SK-N-SH (cell line): Measurements from ENCODE around the gene CNOT1. TPM values are rescaled to one million over a fixed set of nuclear protein-coding genes. Genes with fewer than 3 reads are reported as not detected.

Source experiments
- CTCF ChIA-PET: fragments of 300-600, 350-600 bp; formaldehyde crosslinking; extraction: SDS; loops from one replicate; lab custom pipeline; 2021; lab: Yijun Ruan, JAX
- POLR2A ChIA-PET: fragments of 350-600 bp; sonication (Branson Sonifier 250); formaldehyde crosslinking; extraction: SDS; loops from one replicate; lab custom pipeline; 2020; ENCODE audit warnings: antibody characterized with exemption, inconsistent platforms; lab: Yijun Ruan, JAX
- DNase-seq: peaks from one replicate; pipeline ENCODE4 v3.0.0; 2012
- H2AFZ ChIP-seq: fragments of 200-600 bp; sonication (generic); 2 replicates; pipeline ENCODE4 v1.8.1; 2016; ENCODE audit warnings: antibody characterized with exemption, mild to moderate bottlenecking, low read depth
- H3F3A ChIP-seq: fragments of 200-600 bp; sonication (generic); replicated peaks from 2 replicates; pipeline ENCODE3; 2016; ENCODE audit warnings: antibody characterized with exemption, mild to moderate bottlenecking; ENCODE audit not compliant: insufficient read depth
- H3K27ac ChIP-seq, 2 experiments: fragments of 200-500 bp in 1 of 2; fragments of 200-600 bp in 1 of 2; sonication (Bioruptor generic) in 1 of 2; sonication (generic), shearing (Covaris generic) in 1 of 2; 2 replicates each; pipeline versions ENCODE4 v1.5.1 to v1.6.1; 2014 to 2016; ENCODE audit warnings: low read depth in 2 of 2, inconsistent platforms in 1 of 2, low read length in 1 of 2, mild to moderate bottlenecking in 1 of 2, mixed read lengths in 1 of 2
- H3K27me3 ChIP-seq: fragments of 200-600 bp; sonication (generic), shearing (Covaris generic); 2 replicates; pipeline ENCODE4 v1.6.1; 2016; ENCODE audit warnings: mixed run types; ENCODE audit not compliant: insufficient read depth
- H3K36me3 ChIP-seq, 2 experiments: fragments of 200-500 bp in 1 of 2; fragments of 200-600 bp in 1 of 2; sonication (Bioruptor generic) in 1 of 2; sonication (generic) in 1 of 2; replicated peaks in 1 of 2; 2 replicates each; pipeline versions ENCODE3 to v1.5.1; 2014 to 2016; ENCODE audit warnings: low read length in 1 of 2, mild to moderate bottlenecking in 1 of 2; ENCODE audit not compliant: insufficient read depth in 2 of 2, control insufficient read depth in 1 of 2
- H3K4me1 ChIP-seq, 2 experiments: fragments of 200-500 bp in 1 of 2; fragments of 200-600 bp in 1 of 2; sonication (Bioruptor generic) in 1 of 2; sonication (generic), shearing (Covaris generic) in 1 of 2; 2 replicates each; pipeline versions ENCODE4 v1.5.1 to v1.6.1; 2014 to 2016; ENCODE audit warnings: low read depth in 1 of 2, low read length in 1 of 2, mixed run types in 1 of 2; ENCODE audit not compliant: insufficient read depth in 2 of 2, control insufficient read depth in 1 of 2
- H3K4me2 ChIP-seq: fragments of 200-600 bp; sonication (generic), shearing (Covaris generic); 2 replicates; pipeline ENCODE4 v1.6.1; 2017; ENCODE audit warnings: mixed run types
- H3K4me3 ChIP-seq, 2 experiments: fragments of 200-500 bp in 1 of 2; fragments of 200-600 bp in 1 of 2; sonication (Bioruptor generic) in 1 of 2; sonication (generic), shearing (Covaris generic) in 1 of 2; 2 replicates each; pipeline versions ENCODE4 v1.5.1 to v1.8.1; 2014 to 2016; ENCODE audit warnings: low read depth in 2 of 2, inconsistent platforms in 1 of 2, low read length in 1 of 2, mild to moderate bottlenecking in 1 of 2, mixed read lengths in 1 of 2, moderate library complexity in 1 of 2
- H3K79me2 ChIP-seq: fragments of 200-600 bp; sonication (generic); 2 replicates; pipeline ENCODE4 v1.8.1; 2017; ENCODE audit warnings: mild to moderate bottlenecking; ENCODE audit not compliant: insufficient read depth
- H3K9ac ChIP-seq: fragments of 200-600 bp; sonication (generic); 2 replicates; pipeline ENCODE4 v1.6.1; 2017; ENCODE audit warnings: mixed run types
- H3K9me2 ChIP-seq: fragments of 200-600 bp; sonication (generic); 2 replicates; pipeline ENCODE4 v1.6.1; 2017; ENCODE audit warnings: mixed run types
- H3K9me3 ChIP-seq: fragments of 200-600 bp; sonication (generic); 2 replicates; pipeline ENCODE4 v1.6.1; 2017; ENCODE audit warnings: mixed run types, mild to moderate bottlenecking, moderate library complexity
- H4K20me1 ChIP-seq: fragments of 200-600 bp; sonication (generic); 2 replicates; pipeline ENCODE4 v1.6.1; 2017; ENCODE audit warnings: mild to moderate bottlenecking, mixed run types; ENCODE audit not compliant: insufficient read depth
- EP300 ChIP-seq, 2 experiments: IDR thresholded peaks; 2 replicates each; pipeline versions ENCODE4 v1.4.0 to v1.6.1; 2012; ENCODE audit warnings: borderline replicate concordance in 1 of 2, low read depth in 1 of 2, low read length in 1 of 2
- EZH2phosphoT487 ChIP-seq: fragments of 200-600 bp; sonication (generic); IDR thresholded peaks from 2 replicates; pipeline ENCODE4 v1.6.1; 2017; ENCODE audit warnings: low read depth, mixed run types, mild to moderate bottlenecking, antibody characterized with exemption, moderate library complexity, borderline replicate concordance
- FOSL2 ChIP-seq: IDR thresholded peaks from 2 replicates; pipeline ENCODE4 v1.4.0; 2012; ENCODE audit warnings: low read depth, mild to moderate bottlenecking, moderate library complexity, borderline replicate concordance
- FOXJ3 ChIP-seq: sonication (generic); formaldehyde crosslinking; IDR thresholded peaks from 2 replicates; pipeline ENCODE4 v1.5.1; 2020; ENCODE audit warnings: mild to moderate bottlenecking, missing genetic modification reagents
- GATA2 ChIP-seq: sonication (generic); formaldehyde crosslinking; IDR thresholded peaks from 2 replicates; pipeline ENCODE4 v1.5.0; 2020; ENCODE audit warnings: mild to moderate bottlenecking, missing genetic modification reagents
- MEF2A ChIP-seq: IDR thresholded peaks from 2 replicates; pipeline ENCODE4 v1.4.0; 2012; ENCODE audit warnings: low read depth, borderline replicate concordance
- NFIC ChIP-seq: IDR thresholded peaks from 2 replicates; pipeline ENCODE4 v1.4.0; 2012; ENCODE audit warnings: borderline replicate concordance
- POLR2AphosphoS5 ChIP-seq: IDR thresholded peaks from 2 replicates; pipeline ENCODE4 v1.6.1; 2012; ENCODE audit warnings: low read depth, low read length
- RCOR1 ChIP-seq: fragments of 150-350 bp; IDR thresholded peaks from 2 replicates; pipeline ENCODE4 v1.6.1; 2017; ENCODE audit warnings: antibody characterized with exemption, low read length
- TAF1 ChIP-seq: IDR thresholded peaks from 2 replicates; pipeline ENCODE4 v1.6.1; 2012; ENCODE audit warnings: low read depth, mild to moderate bottlenecking, low read length, moderate library complexity, borderline replicate concordance
- TCF12 ChIP-seq: IDR thresholded peaks from 2 replicates; pipeline ENCODE4 v1.4.0; 2012
- TEAD4 ChIP-seq: IDR thresholded peaks from 2 replicates; pipeline ENCODE4 v1.4.0; 2012; ENCODE audit warnings: mild to moderate bottlenecking, borderline replicate concordance; ENCODE audit not compliant: insufficient read depth
- WGBS: methylation state at CpG from one replicate; pipeline ENCODE4 v1.1.6; 2017; ENCODE audit warnings: low lambda C conversion rate; 5-methylcytosine and 5-hydroxymethylcytosine counted together
- polyA plus RNA-seq, 3 experiments: library from polyadenylated mRNA; depleted of rRNA; stranded (reverse); fragments of >200 nt; gene quantifications; 2 replicates each; pipeline ENCODE4 v1.2.3, GENCODE V29; 2012
- TF ChIP-seq, protein P1 (sequence below): IDR thresholded peaks from 2 replicates; pipeline ENCODE4 v1.6.1; 2012; ENCODE audit warnings: mild to moderate bottlenecking, low read depth, low read length, moderate library complexity
- TF ChIP-seq, protein P2 (sequence below): IDR thresholded peaks from 2 replicates; pipeline ENCODE4; 2012

Gene CNOT1
- polyA plus RNA-seq, 1 of the 3 experiments (the other 2 are of a cell fraction): 77.8 TPM

DNA sequence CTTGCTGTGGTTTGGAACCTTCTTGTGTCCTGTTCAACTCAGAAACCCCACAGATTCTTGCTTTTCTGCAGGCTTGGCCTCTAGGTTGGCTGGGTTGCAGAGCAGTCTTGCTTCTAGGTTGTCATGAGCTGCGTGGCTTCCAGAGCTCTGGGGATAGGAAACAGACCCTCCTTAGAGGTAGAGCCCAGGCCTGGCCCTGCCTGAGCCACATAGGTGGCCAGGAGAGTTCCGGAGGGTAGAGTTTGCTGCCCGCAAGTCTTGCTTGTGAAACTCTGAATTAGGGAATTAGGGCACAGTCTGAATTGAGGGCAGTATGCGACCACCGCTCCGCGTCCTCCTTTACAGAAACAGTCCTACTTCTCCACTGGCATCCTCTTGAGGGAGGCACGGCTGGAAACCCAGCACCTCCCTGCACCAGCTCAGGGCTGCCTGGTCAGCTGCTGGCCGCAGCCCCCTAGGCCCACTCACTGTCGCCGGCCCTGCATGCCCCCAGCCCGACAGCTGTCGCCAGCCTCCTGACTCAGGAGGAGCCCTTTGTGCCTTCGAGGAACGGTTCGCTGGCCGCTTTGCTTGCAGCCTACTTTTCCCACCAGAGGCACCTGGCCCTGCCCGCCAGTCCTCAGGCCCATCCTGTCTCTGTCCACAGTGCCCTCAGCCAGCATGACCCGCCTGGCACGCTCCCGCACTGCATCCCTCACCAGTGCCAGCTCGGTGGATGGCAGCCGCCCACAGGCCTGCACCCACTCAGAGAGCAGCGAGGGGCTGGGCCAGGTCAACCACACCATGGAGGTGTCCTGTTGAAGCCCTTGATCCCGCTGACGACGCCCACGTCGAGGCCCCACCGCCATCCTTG lies 118.6 kb downstream of the CNOT1 start:
- Histone ChIP-seq H3F3A (peaks cover 12% of the 10 kb centered on the region), H3K79me2 (no peaks in the 10 kb centered on the region), H3K27me3 (no peaks in the 10 kb centered on the region), H4K20me1 (no peaks in the 10 kb centered on the region), H3K36me3 (peaks cover 0 to 19% of the 10 kb centered on the region in 2 experiments), H2AFZ (no peak overlapping the region), H3K9me2 (no peaks in the 10 kb centered on the region), H3K4me1 (peaks cover 0 to 3% of the 10 kb centered on the region in 2 experiments; a peak in 1 of 4 replicates), H3K4me2 (no peak overlapping the region), H3K4me3 (no peak overlapping the region), H3K9ac (no peak overlapping the region), H3K9me3 (no peaks in the 10 kb centered on the region), H3K27ac (no peak overlapping the region; a peak in 1 of 4 replicates)
- ChIA-PET POLR2A (interaction anchor here (1.3 kb wide), 1 partner anchor 11 kb away, joined by 4 read pairs; the partner anchor contains the start of gene NDRG4), CTCF (interaction anchor here (0.7 to 2.9 kb wide), 20 partner anchors 10 to 245 kb away, joined by 3 to 32 read pairs (median 6); partner anchors contain the start of gene NDRG4)
- no peak for DNase-seq
- TF ChIP-seq FOXJ3: no peak
- no peak for TF ChIP-seq EP300 (IDR thresholded peaks at IDR 0.05; ENCODE audit: borderline replicate concordance in 1 of 2, low read depth in 1 of 2, low read length in 1 of 2)
- TF ChIP-seq EZH2phosphoT487: no peak
- TF ChIP-seq GATA2 (CRISPR knock-in tag): no peak
- no peak for TF ChIP-seq TCF12
- no peak for TF ChIP-seq NFIC
- no peak for TF ChIP-seq FOSL2
- WGBS: 86% methylated on average over 24 of the region's 30 CpGs

DNA sequence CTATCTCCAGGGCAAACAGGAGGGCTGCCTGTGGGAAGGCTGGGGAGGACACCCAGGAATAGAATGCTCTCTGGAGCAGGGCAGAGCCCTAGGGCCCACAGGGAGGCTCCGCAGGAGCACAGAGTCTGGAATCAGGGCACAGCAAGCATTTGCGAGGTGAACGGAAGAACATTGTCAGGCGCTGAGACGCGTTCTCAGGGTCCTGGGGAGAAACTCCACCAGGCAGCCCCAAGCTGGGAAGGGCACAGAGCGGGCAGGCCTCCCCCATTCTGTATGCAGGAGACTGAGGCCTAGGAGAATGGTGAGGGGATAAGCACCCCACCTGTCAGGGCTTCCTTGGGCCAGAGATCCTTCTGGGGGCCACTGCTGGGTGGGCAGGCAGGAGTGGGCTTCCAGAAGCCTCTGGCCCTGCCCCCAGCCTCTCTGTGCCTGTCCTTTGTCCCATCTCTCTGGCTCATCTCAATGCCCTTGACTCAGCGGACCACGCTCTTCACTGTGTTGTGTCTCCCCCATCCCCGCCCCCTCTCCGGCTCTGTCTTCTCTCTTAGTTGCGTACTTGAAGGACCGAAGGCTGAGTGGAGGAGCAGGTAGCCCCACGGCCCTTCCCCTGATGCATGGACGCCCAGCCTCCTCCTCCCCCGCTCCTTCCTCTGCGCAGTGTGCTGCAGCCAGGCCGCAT lies 119.4 kb downstream of the CNOT1 start:
- DNase-seq: no peak

More for the DNA sequence above, 119.4 kb downstream of the CNOT1 start:
- no peaks in the 10 kb centered on the region for H4K20me1 ChIP-seq
- no peak overlapping the region for H2AFZ ChIP-seq
- ChIA-PET POLR2A (interaction anchor here (1.3 kb wide), 1 partner anchor 10 kb away, joined by 4 read pairs; the partner anchor contains the start of gene NDRG4), CTCF (interaction anchor here (0.9 to 2.7 kb wide), 7 partner anchors 10 to 246 kb away, joined by 3 to 17 read pairs (median 6); partner anchors contain the start of gene NDRG4)
- H3K27ac ChIP-seq: no peak overlapping the region
- H3K9me2 ChIP-seq: no peaks in the 10 kb centered on the region
- H3K9ac ChIP-seq: no peak overlapping the region
- peaks cover 0 to 19% of the 10 kb centered on the region in 2 experiments for H3K36me3 ChIP-seq
- no peaks in the 10 kb centered on the region for H3K27me3 ChIP-seq
- no peak overlapping the region for H3K4me3 ChIP-seq
- no peaks in the 10 kb centered on the region for H3K79me2 ChIP-seq
- no peak for TF ChIP-seq EP300 (IDR thresholded peaks at IDR 0.05; ENCODE audit: borderline replicate concordance in 1 of 2, low read depth in 1 of 2, low read length in 1 of 2)
- TF ChIP-seq GATA2 (CRISPR knock-in tag): no peak
- TF ChIP-seq TAF1: no peak
- no peak for TF ChIP-seq RCOR1
- TF ChIP-seq, protein P1, sequence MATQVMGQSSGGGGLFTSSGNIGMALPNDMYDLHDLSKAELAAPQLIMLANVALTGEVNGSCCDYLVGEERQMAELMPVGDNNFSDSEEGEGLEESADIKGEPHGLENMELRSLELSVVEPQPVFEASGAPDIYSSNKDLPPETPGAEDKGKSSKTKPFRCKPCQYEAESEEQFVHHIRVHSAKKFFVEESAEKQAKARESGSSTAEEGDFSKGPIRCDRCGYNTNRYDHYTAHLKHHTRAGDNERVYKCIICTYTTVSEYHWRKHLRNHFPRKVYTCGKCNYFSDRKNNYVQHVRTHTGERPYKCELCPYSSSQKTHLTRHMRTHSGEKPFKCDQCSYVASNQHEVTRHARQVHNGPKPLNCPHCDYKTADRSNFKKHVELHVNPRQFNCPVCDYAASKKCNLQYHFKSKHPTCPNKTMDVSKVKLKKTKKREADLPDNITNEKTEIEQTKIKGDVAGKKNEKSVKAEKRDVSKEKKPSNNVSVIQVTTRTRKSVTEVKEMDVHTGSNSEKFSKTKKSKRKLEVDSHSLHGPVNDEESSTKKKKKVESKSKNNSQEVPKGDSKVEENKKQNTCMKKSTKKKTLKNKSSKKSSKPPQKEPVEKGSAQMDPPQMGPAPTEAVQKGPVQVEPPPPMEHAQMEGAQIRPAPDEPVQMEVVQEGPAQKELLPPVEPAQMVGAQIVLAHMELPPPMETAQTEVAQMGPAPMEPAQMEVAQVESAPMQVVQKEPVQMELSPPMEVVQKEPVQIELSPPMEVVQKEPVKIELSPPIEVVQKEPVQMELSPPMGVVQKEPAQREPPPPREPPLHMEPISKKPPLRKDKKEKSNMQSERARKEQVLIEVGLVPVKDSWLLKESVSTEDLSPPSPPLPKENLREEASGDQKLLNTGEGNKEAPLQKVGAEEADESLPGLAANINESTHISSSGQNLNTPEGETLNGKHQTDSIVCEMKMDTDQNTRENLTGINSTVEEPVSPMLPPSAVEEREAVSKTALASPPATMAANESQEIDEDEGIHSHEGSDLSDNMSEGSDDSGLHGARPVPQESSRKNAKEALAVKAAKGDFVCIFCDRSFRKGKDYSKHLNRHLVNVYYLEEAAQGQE: no peak
- TF ChIP-seq TEAD4: no peak
- no peak for TF ChIP-seq POLR2AphosphoS5
- TF ChIP-seq, protein P2, sequence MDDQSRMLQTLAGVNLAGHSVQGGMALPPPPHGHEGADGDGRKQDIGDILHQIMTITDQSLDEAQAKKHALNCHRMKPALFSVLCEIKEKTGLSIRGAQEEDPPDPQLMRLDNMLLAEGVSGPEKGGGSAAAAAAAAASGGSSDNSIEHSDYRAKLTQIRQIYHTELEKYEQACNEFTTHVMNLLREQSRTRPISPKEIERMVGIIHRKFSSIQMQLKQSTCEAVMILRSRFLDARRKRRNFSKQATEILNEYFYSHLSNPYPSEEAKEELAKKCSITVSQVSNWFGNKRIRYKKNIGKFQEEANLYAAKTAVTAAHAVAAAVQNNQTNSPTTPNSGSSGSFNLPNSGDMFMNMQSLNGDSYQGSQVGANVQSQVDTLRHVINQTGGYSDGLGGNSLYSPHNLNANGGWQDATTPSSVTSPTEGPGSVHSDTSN: no peak
- no peak for TF ChIP-seq MEF2A
- no peak overlapping the region for H3K4me2 ChIP-seq
- H3K9me3 ChIP-seq: no peaks in the 10 kb centered on the region
- 98% methylated on average over 18 of the region's 18 CpGs for WGBS
- peaks cover 12% of the 10 kb centered on the region for H3F3A ChIP-seq
- H3K4me1 ChIP-seq: peaks cover 0 to 3% of the 10 kb centered on the region in 2 experiments; a peak in 1 of 4 replicates
